GM12878 (cell line): ENCODE results near the gene HNRNPA2B1. TPM values are rescaled to one million over a fixed set of nuclear protein-coding genes. Genes with fewer than 3 reads are reported as not detected.

Experiments used
- ATAC-seq: fragments of 200-7000 bp; cut with Tn5 transposase; 3 replicates; pipeline ENCODE4 v1.9.1; 2020; ENCODE audit warnings: mild to moderate bottlenecking, moderate library complexity
- BruUV-seq: library from RNA; stranded (reverse); fragments of 400-500 nt; replicated peaks from 2 replicates; lab custom pipeline; 2021; lab: Mats Ljungman, UMichigan
- CTCF ChIA-PET: fragments of 300-600 bp; sonication (Branson Sonifier 250); formaldehyde crosslinking; extraction: SDS; loops from one replicate; lab custom pipeline; 2021; ENCODE audit warnings: inconsistent platforms; lab: Yijun Ruan, JAX
- POLR2A ChIA-PET: fragments of 350-600 bp; formaldehyde crosslinking; extraction: SDS; loops from one replicate; lab custom pipeline; 2021; ENCODE audit warnings: inconsistent platforms; lab: Charles Lee
- RAD21 ChIA-PET: fragments of 300-600 bp; sonication (Branson Sonifier 250); formaldehyde crosslinking; loops from one replicate; lab custom pipeline; 2023; ENCODE audit warnings: antibody characterized with exemption; ENCODE audit not compliant: unreplicated experiment; lab: Charles Lee
- SMC1A ChIA-PET: fragments of 300-600 bp; sonication (Branson Sonifier 250); formaldehyde crosslinking; loops from one replicate; lab custom pipeline; 2023; ENCODE audit not compliant: unreplicated experiment, uncharacterized antibody; lab: Charles Lee
- DNase-seq: peaks from one replicate; pipeline ENCODE4 v3.0.0-alpha.2; 2011; ENCODE audit warnings: low read depth, low spot score
- FAIRE-seq: peaks from 3 replicates; lab custom pipeline; 2011; peaks lifted over from hg19 to GRCh38; lab: Jason Lieb, UNC
- H2AFZ ChIP-seq: 2 replicates; pipeline ENCODE4 v1.6.0; 2011; ENCODE audit warnings: low read depth, low read length, control low read depth; ENCODE audit not compliant: control insufficient read depth
- H3K27ac ChIP-seq: 2 replicates; pipeline ENCODE4 v1.5.1; 2011; ENCODE audit warnings: control low read depth; ENCODE audit not compliant: control insufficient read depth, insufficient read depth
- H3K27me3 ChIP-seq, 2 experiments: replicated peaks in 1 of 2; 2 replicates each; pipeline versions ENCODE4 v1.6.0 to v1.6.1; 2011; ENCODE audit warnings: low read length in 1 of 2; ENCODE audit not compliant: control insufficient read depth in 2 of 2, insufficient read depth in 2 of 2
- H3K36me3 ChIP-seq, 2 experiments: 2 replicates each; pipeline ENCODE4 v1.5.1; 2011; ENCODE audit warnings: low read length in 1 of 2; ENCODE audit not compliant: control insufficient read depth in 2 of 2, insufficient read depth in 2 of 2
- H3K4me1 ChIP-seq: 2 replicates; pipeline ENCODE4 v1.6.1; 2011; ENCODE audit warnings: mild to moderate bottlenecking, low read length, moderate library complexity, mixed read lengths; ENCODE audit not compliant: control insufficient read depth, insufficient read depth
- H3K4me2 ChIP-seq: 2 replicates; pipeline ENCODE4 v1.6.0; 2011; ENCODE audit warnings: control low read depth; ENCODE audit not compliant: control insufficient read depth, insufficient read depth
- H3K4me3 ChIP-seq: fragments of 200-600 bp; sonication (generic); 2 replicates; pipeline ENCODE4 v1.5.1; 2016
- H3K79me2 ChIP-seq: 2 replicates; pipeline ENCODE4 v1.6.0; 2011; ENCODE audit warnings: low read length; ENCODE audit not compliant: control insufficient read depth, insufficient read depth
- H3K9ac ChIP-seq: 2 replicates; pipeline ENCODE4 v1.8.0; 2011; ENCODE audit warnings: low read length, control low read depth, mixed read lengths; ENCODE audit not compliant: control insufficient read depth, insufficient read depth
- H3K9me3 ChIP-seq: replicated peaks from 3 replicates; pipeline ENCODE4 v1.5.1; 2011; ENCODE audit warnings: mild to moderate bottlenecking, low read length; ENCODE audit not compliant: control insufficient read depth, insufficient read depth
- H4K20me1 ChIP-seq: 2 replicates; pipeline ENCODE4 v1.6.0; 2011; ENCODE audit not compliant: control insufficient read depth, insufficient read depth
- BCL3 ChIP-seq: IDR thresholded peaks from 2 replicates; pipeline ENCODE4 v1.6.1; 2011; ENCODE audit warnings: borderline replicate concordance, low read depth, mild to moderate bottlenecking, moderate library complexity, low read length; ENCODE audit not compliant: insufficient read depth, poor library complexity, severe bottlenecking
- CREB1 ChIP-seq: IDR thresholded peaks from 2 replicates; pipeline ENCODE4 v1.6.1; 2012; ENCODE audit warnings: low read depth, mild to moderate bottlenecking, inconsistent platforms
- EGR1 ChIP-seq, 2 experiments: IDR thresholded peaks; 1 replicate in 1 of 2; 2 replicates in 1 of 2; pipeline ENCODE4 v1.6.1; 2011 to 2012; ENCODE audit warnings: low read depth in 2 of 2, low read length in 2 of 2, borderline replicate concordance in 1 of 2, mild to moderate bottlenecking in 1 of 2, moderate library complexity in 1 of 2
- GABPA ChIP-seq: IDR thresholded peaks from 2 replicates; pipeline ENCODE4 v1.6.1; 2014; ENCODE audit warnings: antibody characterized with exemption, low read depth, mild to moderate bottlenecking, inconsistent platforms
- IKZF1 ChIP-seq: fragments of 450-650 bp; conservative IDR thresholded peaks from 2 replicates; pipeline ENCODE4 v1.6.1; 2017; ENCODE audit warnings: antibody characterized with exemption, mild to moderate bottlenecking
- IKZF2 ChIP-seq, 2 experiments: fragments of 450-650 bp; IDR thresholded peaks; 2 replicates each; pipeline ENCODE4 v1.6.1; 2017; ENCODE audit warnings: mild to moderate bottlenecking in 2 of 2, moderate library complexity in 2 of 2
- IRF4 ChIP-seq: IDR thresholded peaks from 2 replicates; pipeline ENCODE4 v1.6.1; 2011; ENCODE audit warnings: low read depth, low read length
- POU2F2 ChIP-seq: IDR thresholded peaks from 3 replicates; pipeline ENCODE4 v1.6.1; 2011; ENCODE audit warnings: low read depth, mild to moderate bottlenecking, low read length, borderline replicate concordance
- SPI1 ChIP-seq: IDR thresholded peaks from 2 replicates; pipeline ENCODE4 v1.6.1; 2011; ENCODE audit warnings: low read depth, mild to moderate bottlenecking, low read length, moderate library complexity, borderline replicate concordance; ENCODE audit not compliant: insufficient read depth
- WRNIP1 ChIP-seq: IDR thresholded peaks from 2 replicates; pipeline ENCODE4 v1.6.1; 2011; ENCODE audit warnings: low read depth, low read length, improper control_type of control experiment, borderline replicate concordance
- ZBTB40 ChIP-seq: fragments of 450-650 bp; IDR thresholded peaks from 2 replicates; pipeline ENCODE4 v1.6.1; 2016; ENCODE audit warnings: mild to moderate bottlenecking, moderate library complexity, borderline replicate concordance
- ZNF217 ChIP-seq: fragments of 450-650 bp; IDR thresholded peaks from 2 replicates; pipeline ENCODE4 v1.6.1; 2017; ENCODE audit warnings: antibody characterized with exemption, mild to moderate bottlenecking
- WGBS: methylation state at CpG from one replicate; pipeline ENCODE4 v1.1.6; 2016; ENCODE audit warnings: low lambda C conversion rate; ENCODE audit not compliant: insufficient replicate concordance, insufficient coverage; ENCODE audit errors: missing lambda C conversion rate; 5-methylcytosine and 5-hydroxymethylcytosine counted together
- in situ Hi-C: fragments of 300-500 bp; cut with MboI; formaldehyde crosslinking; loops from 9 replicates; pipeline ENCODE4 v1.14.3; 2018; ENCODE audit warnings: mixed read lengths
- intact Hi-C: fragments of 100-400 bp; cut with micrococcal nuclease; formaldehyde crosslinking; loops from one replicate; pipeline ENCODE4 v1.14.2; 2022; ENCODE audit not compliant: unreplicated experiment
- polyA plus RNA-seq, 11 experiments: library from polyadenylated mRNA; depleted of rRNA in 4 of 11; unstranded in 6 of 11; stranded (reverse) in 5 of 11; fragments of >200 nt; fragmentation: Nextera tagmentation in 4 of 11; fragmentation: Illumina TruSeq in 1 of 11; extraction: Ambion mirVana in 4 of 11; extraction: Trizol in 1 of 11; gene quantifications; 1 replicate in 1 of 11; 2 replicates in 10 of 11; pipeline versions ENCODE4 v1.2.1 to v1.2.3, GENCODE V29; 2011 to 2016; ENCODE audit warnings: inconsistent platforms in 2 of 11, missing spikeins in 2 of 11, low read depth in 1 of 11
- total RNA-seq, 4 experiments: library from RNA; depleted of rRNA in 3 of 4; stranded (reverse); fragments of >200 nt in 3 of 4; fragmentation: Illumina TruSeq in 1 of 4; extraction: Trizol in 1 of 4; gene quantifications; 2 replicates each; pipeline versions ENCODE4 v1.2.1 to v1.2.3, GENCODE V29; 2013 to 2021
- TF ChIP-seq, protein P1 (sequence below): fragments of 450-650 bp; IDR thresholded peaks from 2 replicates; pipeline ENCODE4 v1.6.1; 2016; ENCODE audit warnings: mild to moderate bottlenecking
- TF ChIP-seq, protein P2 (sequence below): fragments of 450-650 bp; IDR thresholded peaks from 2 replicates; pipeline ENCODE4 v1.6.1; 2017; ENCODE audit warnings: mild to moderate bottlenecking, low read depth, inconsistent platforms; ENCODE audit not compliant: poor library complexity, severe bottlenecking

HNRNPA2B1 gene
- total and polyA plus RNA-seq, 10 of the 15 experiments (the other 5 are each of a cell fraction or from before 2014, with no cell fraction given): 295 to 1,396 (median 932) TPM

GRCh38 chr7:26151650-26151952, 48.9 kb downstream of the HNRNPA2B1 start:
- Histone ChIP-seq H3K9ac (peak overlapping the region; percentile 72), H3K36me3 (no peaks in the 10 kb centered on the region), H3K79me2 (peaks cover 50% of the 10 kb centered on the region), H3K27ac (peak overlapping the region; percentile 88), H3K9me3 (no peaks in the 10 kb centered on the region), H4K20me1 (no peaks in the 10 kb centered on the region; the same call in 1 of the 2 replicates), H3K4me3 (peak overlapping the region; percentile 72), H3K4me2 (peak overlapping the region; percentile 98), H3K4me1 (peaks cover 23% of the 10 kb centered on the region), H2AFZ (peak overlapping the region; percentile 99), H3K27me3 (no peaks in the 10 kb centered on the region)
- ATAC-seq (no peak; the same call in 2 of the 3 replicates), FAIRE-seq (no peak), DNase-seq (no peak)
- WGBS: 85% methylated on average over 9 of the region's 10 CpGs
- ChIA-PET RAD21 (interaction anchor here (0.7 to 3.1 kb wide), 19 partner anchors 9 to 259 kb away, joined by 3 to 54 read pairs (median 5); partner anchors contain the start of gene CBX3), POLR2A (interaction anchor here (0.7 to 2.2 kb wide), 16 partner anchors 9 to 184 kb away, joined by 3 to 42 read pairs (median 4); partner anchors contain the start of gene CBX3), SMC1A (interaction anchor here (1.0 to 3.2 kb wide), 15 partner anchors 9 to 257 kb away, joined by 3 to 30 read pairs (median 5); no protein-coding TSS in a partner anchor), CTCF (interaction anchor here (1.1 to 3.2 kb wide), 15 partner anchors 10 to 259 kb away, joined by 3 to 40 read pairs (median 8); partner anchors contain the start of gene HNRNPA2B1)
- intact Hi-C loops (loop anchor here (5.0 kb wide), 1 partner anchor 204 kb away; no protein-coding TSS in a partner anchor), in situ Hi-C loops (no loop called here)
- no TSS peak for BruUV-seq
- TF ChIP-seq WRNIP1 (no peak), EGR1 (IDR thresholded peaks at IDR 0.05; ENCODE audit: borderline replicate concordance in 1 of 2, low read depth in 2 of 2, low read length in 2 of 2) (no peak), SPI1 (peak; percentile 45), IRF4 (no peak), GABPA (no peak), IKZF2 (IDR thresholded peaks at IDR 0.05) (0 out of 4 replicates have a peak, but pooled peaks of 1 of the 2 experiments have one; percentile 38), BCL3 (no peak), ZNF217 (0 out of 2 replicates have a peak, but pooled peaks have one; percentile 6), CREB1 (0 out of 2 replicates have a peak, but pooled peaks have one; percentile 24), ZBTB40 (0 out of 2 replicates have a peak, but pooled peaks have one; percentile 30), IKZF1 (no peak), POU2F2 (no peak)
- TF ChIP-seq, protein P1, sequence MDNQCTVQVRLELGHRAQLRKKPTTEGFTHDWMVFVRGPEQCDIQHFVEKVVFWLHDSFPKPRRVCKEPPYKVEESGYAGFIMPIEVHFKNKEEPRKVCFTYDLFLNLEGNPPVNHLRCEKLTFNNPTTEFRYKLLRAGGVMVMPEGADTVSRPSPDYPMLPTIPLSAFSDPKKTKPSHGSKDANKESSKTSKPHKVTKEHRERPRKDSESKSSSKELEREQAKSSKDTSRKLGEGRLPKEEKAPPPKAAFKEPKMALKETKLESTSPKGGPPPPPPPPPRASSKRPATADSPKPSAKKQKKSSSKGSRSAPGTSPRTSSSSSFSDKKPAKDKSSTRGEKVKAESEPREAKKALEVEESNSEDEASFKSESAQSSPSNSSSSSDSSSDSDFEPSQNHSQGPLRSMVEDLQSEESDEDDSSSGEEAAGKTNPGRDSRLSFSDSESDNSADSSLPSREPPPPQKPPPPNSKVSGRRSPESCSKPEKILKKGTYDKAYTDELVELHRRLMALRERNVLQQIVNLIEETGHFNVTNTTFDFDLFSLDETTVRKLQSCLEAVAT: peak; percentile 81
- TF ChIP-seq, protein P2, sequence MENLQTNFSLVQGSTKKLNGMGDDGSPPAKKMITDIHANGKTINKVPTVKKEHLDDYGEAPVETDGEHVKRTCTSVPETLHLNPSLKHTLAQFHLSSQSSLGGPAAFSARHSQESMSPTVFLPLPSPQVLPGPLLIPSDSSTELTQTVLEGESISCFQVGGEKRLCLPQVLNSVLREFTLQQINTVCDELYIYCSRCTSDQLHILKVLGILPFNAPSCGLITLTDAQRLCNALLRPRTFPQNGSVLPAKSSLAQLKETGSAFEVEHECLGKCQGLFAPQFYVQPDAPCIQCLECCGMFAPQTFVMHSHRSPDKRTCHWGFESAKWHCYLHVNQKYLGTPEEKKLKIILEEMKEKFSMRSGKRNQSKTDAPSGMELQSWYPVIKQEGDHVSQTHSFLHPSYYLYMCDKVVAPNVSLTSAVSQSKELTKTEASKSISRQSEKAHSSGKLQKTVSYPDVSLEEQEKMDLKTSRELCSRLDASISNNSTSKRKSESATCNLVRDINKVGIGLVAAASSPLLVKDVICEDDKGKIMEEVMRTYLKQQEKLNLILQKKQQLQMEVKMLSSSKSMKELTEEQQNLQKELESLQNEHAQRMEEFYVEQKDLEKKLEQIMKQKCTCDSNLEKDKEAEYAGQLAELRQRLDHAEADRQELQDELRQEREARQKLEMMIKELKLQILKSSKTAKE: no peak
